WTC11 (cell line): ENCODE measurements around the gene METRNL.

Experiments used
- ELF4 ChIP-seq: sonication (generic); formaldehyde crosslinking; IDR thresholded peaks from 2 replicates; pipeline ENCODE4 v1.8.1; 2022; ENCODE audit warnings: low read depth, mild to moderate bottlenecking, moderate library complexity, missing genetic modification reagents
- GTF2I ChIP-seq: fragments of 250-450 bp; sonication (Bioruptor Pico); conservative IDR thresholded peaks from 2 replicates; pipeline ENCODE4 v1.4.0; 2021; ENCODE audit warnings: mild to moderate bottlenecking
- JAZF1 ChIP-seq: fragments of 250-450 bp; sonication (Bioruptor Pico); IDR thresholded peaks from 2 replicates; pipeline ENCODE4 v1.9.0; 2021; ENCODE audit warnings: moderate library complexity, mild to moderate bottlenecking, inconsistent platforms
- NFE2L1 ChIP-seq: sonication (generic); formaldehyde crosslinking; IDR thresholded peaks from 2 replicates; pipeline ENCODE4 v1.8.1; 2023; ENCODE audit warnings: missing genetic modification reagents
- RELA ChIP-seq: sonication (generic); formaldehyde crosslinking; IDR thresholded peaks from 2 replicates; pipeline ENCODE4 v1.8.1; 2022; ENCODE audit warnings: missing genetic modification reagents, mild to moderate bottlenecking, borderline replicate concordance
- TEAD4 ChIP-seq: sonication (generic); formaldehyde crosslinking; IDR thresholded peaks from 2 replicates; pipeline ENCODE4 v1.8.0; 2022; ENCODE audit warnings: mild to moderate bottlenecking, missing genetic modification reagents
- ZNF423 ChIP-seq: fragments of 250-450 bp; sonication (Bioruptor Pico); IDR thresholded peaks from 2 replicates; pipeline ENCODE4 v2.1.2; 2022; ENCODE audit warnings: mild to moderate bottlenecking, moderate library complexity
- TF ChIP-seq, protein P1 (sequence below): sonication (generic); formaldehyde crosslinking; IDR thresholded peaks from 2 replicates; pipeline ENCODE4 v1.8.1; 2023; ENCODE audit warnings: mild to moderate bottlenecking, missing genetic modification reagents, moderate library complexity
- TF ChIP-seq, protein P2 (sequence below): fragments of 200-600 bp; IDR thresholded peaks from 2 replicates; pipeline ENCODE4 v1.8.0; 2022; ENCODE audit warnings: antibody characterized with exemption
- TF ChIP-seq, protein P3 (sequence below): sonication (generic); formaldehyde crosslinking; IDR thresholded peaks from 2 replicates; pipeline ENCODE4 v1.8.1; 2022; ENCODE audit warnings: low read depth, missing genetic modification reagents, borderline replicate concordance
- TF ChIP-seq, protein P4 (sequence below): sonication (generic); formaldehyde crosslinking; IDR thresholded peaks from 2 replicates; pipeline ENCODE4 v1.8.0; 2022; ENCODE audit warnings: mild to moderate bottlenecking, missing genetic modification reagents
- TF ChIP-seq, protein P5 (sequence below): sonication (generic); formaldehyde crosslinking; IDR thresholded peaks from 2 replicates; pipeline ENCODE4 v1.8.0; 2022; ENCODE audit warnings: mild to moderate bottlenecking, missing genetic modification reagents

DNA sequence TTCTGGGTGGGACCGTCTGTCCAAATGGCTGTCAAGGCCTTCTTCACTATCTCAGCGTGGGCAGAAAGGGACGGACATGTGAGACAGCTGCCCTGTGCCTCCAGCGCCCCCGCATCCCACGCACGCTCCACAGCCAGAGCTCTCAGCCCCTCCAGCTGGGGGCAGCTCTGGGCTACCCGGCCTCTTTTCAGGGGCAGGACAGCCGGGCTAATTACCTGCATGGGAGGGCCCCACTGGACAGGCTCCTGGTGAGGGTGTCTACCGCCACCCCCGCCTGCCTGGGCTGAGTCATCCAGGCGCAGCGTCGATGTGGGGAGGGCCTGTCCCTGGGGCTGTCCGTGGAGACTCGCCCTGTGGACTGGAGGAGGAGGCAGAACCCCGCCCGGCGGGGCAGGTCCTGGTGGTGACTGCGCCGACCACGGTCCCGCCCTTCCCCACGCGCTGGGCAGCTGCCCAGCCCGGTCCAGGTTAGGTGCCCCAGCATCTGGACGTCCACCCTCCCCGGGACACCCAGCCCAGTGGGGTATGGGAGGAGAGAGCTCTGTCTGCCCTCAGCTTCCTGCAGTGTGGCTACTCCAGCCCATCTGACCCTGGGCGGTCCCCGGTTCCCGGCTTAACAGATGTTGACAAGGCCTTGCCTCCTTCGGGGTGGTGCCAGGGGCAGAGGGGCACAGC lies 5.9 kb upstream of the METRNL start:
- TF ChIP-seq, protein P1, sequence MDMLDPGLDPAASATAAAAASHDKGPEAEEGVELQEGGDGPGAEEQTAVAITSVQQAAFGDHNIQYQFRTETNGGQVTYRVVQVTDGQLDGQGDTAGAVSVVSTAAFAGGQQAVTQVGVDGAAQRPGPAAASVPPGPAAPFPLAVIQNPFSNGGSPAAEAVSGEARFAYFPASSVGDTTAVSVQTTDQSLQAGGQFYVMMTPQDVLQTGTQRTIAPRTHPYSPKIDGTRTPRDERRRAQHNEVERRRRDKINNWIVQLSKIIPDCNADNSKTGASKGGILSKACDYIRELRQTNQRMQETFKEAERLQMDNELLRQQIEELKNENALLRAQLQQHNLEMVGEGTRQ (CRISPR knock-in tag), result no peak
- TF ChIP-seq, protein P2, sequence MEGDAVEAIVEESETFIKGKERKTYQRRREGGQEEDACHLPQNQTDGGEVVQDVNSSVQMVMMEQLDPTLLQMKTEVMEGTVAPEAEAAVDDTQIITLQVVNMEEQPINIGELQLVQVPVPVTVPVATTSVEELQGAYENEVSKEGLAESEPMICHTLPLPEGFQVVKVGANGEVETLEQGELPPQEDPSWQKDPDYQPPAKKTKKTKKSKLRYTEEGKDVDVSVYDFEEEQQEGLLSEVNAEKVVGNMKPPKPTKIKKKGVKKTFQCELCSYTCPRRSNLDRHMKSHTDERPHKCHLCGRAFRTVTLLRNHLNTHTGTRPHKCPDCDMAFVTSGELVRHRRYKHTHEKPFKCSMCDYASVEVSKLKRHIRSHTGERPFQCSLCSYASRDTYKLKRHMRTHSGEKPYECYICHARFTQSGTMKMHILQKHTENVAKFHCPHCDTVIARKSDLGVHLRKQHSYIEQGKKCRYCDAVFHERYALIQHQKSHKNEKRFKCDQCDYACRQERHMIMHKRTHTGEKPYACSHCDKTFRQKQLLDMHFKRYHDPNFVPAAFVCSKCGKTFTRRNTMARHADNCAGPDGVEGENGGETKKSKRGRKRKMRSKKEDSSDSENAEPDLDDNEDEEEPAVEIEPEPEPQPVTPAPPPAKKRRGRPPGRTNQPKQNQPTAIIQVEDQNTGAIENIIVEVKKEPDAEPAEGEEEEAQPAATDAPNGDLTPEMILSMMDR, result no peak
- TF ChIP-seq RELA (CRISPR knock-in tag) (no peak), ZNF423 (CRISPR knock-in tag) (no peak), GTF2I (CRISPR knock-in tag) (no peak), TEAD4 (CRISPR knock-in tag) (no peak), NFE2L1 (CRISPR knock-in tag) (no peak), ELF4 (CRISPR knock-in tag) (no peak), JAZF1 (CRISPR knock-in tag) (no peak)
- TF ChIP-seq, protein P3, sequence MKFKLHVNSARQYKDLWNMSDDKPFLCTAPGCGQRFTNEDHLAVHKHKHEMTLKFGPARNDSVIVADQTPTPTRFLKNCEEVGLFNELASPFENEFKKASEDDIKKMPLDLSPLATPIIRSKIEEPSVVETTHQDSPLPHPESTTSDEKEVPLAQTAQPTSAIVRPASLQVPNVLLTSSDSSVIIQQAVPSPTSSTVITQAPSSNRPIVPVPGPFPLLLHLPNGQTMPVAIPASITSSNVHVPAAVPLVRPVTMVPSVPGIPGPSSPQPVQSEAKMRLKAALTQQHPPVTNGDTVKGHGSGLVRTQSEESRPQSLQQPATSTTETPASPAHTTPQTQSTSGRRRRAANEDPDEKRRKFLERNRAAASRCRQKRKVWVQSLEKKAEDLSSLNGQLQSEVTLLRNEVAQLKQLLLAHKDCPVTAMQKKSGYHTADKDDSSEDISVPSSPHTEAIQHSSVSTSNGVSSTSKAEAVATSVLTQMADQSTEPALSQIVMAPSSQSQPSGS, result no peak
- TF ChIP-seq, protein P4, sequence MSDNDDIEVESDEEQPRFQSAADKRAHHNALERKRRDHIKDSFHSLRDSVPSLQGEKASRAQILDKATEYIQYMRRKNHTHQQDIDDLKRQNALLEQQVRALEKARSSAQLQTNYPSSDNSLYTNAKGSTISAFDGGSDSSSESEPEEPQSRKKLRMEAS (CRISPR knock-in tag), result no peak
- TF ChIP-seq, protein P5, sequence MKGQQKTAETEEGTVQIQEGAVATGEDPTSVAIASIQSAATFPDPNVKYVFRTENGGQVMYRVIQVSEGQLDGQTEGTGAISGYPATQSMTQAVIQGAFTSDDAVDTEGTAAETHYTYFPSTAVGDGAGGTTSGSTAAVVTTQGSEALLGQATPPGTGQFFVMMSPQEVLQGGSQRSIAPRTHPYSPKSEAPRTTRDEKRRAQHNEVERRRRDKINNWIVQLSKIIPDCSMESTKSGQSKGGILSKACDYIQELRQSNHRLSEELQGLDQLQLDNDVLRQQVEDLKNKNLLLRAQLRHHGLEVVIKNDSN (CRISPR knock-in tag), result no peak
